Left hindlimb (tissue), 1 donor: ENCODE results near the gene DNTT.

Source experiments
- DNase-seq: peaks from one replicate; pipeline ENCODE4 v3.0.0-alpha.2; 2018

The DNTT gene

GRCh38 chr10:96352027-96352426 lies 47.8 kb downstream of the DNTT start:
- DNase-seq, result no peak

- DNase-seq, result no peak
These were observed 48.3 kb downstream of the DNTT start for GRCh38 chr10:96352582-96352981.

GRCh38 chr10:96357038-96357620 lies 52.9 kb downstream of the DNTT start:
- no peak for DNase-seq

GRCh38 chr10:96358851-96359540 lies 54.8 kb downstream of the DNTT start, which contains the start of gene OPALIN:
OPALIN (minus strand) TSS chr10:96359002; CDS start chr10:96358896, 106 bp downstream.
- DNase-seq, result no peak

- no peak for DNase-seq
These were observed 55.4 kb downstream of the DNTT start for GRCh38 chr10:96359616-96360015.

- no peak for DNase-seq
These were observed 56.1 kb downstream of the DNTT start for GRCh38 chr10:96360331-96360730.

GRCh38 chr10:96360766-96361165 lies 56.5 kb downstream of the DNTT start:
- DNase-seq, result no peak

- DNase-seq, result no peak
These were observed 61.3 kb downstream of the DNTT start for GRCh38 chr10:96365571-96365970.

GRCh38 chr10:96366508-96366907 lies 62.3 kb downstream of the DNTT start:
- no peak for DNase-seq

- no peak for DNase-seq
These were observed 63.2 kb downstream of the DNTT start for GRCh38 chr10:96367470-96367869.

GRCh38 chr10:96368971-96369370 lies 64.7 kb downstream of the DNTT start:
- no peak for DNase-seq

GRCh38 chr10:96369890-96370583 lies 65.8 kb downstream of the DNTT start:
- DNase-seq, result no peak

GRCh38 chr10:96370584-96371157 lies 66.4 kb downstream of the DNTT start:
- peak; percentile 41 for DNase-seq

- DNase-seq, result no peak
These were observed 67.1 kb downstream of the DNTT start for GRCh38 chr10:96371356-96371755.

- no peak for DNase-seq
These were observed 69.8 kb downstream of the DNTT start for GRCh38 chr10:96374004-96374403.

- no peak for DNase-seq
These were observed 70.4 kb downstream of the DNTT start for GRCh38 chr10:96374639-96374984.

- DNase-seq, result peak; percentile 86
These were observed 71.0 kb downstream of the DNTT start for GRCh38 chr10:96374985-96375830.

GRCh38 chr10:96376483-96376882 lies 72.2 kb downstream of the DNTT start:
- DNase-seq, result no peak

- no peak for DNase-seq
These were observed 73.6 kb downstream of the DNTT start for GRCh38 chr10:96377816-96378294.

GRCh38 chr10:96378741-96379140 lies 74.5 kb downstream of the DNTT start:
- no peak for DNase-seq

GRCh38 chr10:96379758-96380157 lies 75.5 kb downstream of the DNTT start:
- DNase-seq, result no peak

GRCh38 chr10:96380821-96381220 lies 76.6 kb downstream of the DNTT start:
- no peak for DNase-seq

GRCh38 chr10:96384506-96384905 lies 80.3 kb downstream of the DNTT start:
- DNase-seq, result no peak
